ENCODE results near the gene CFAP61.
"Not testable (repeated sequence)": the region's sequence is repeated elsewhere in the genome, so short reads cannot be mapped to it uniquely, and the experiment has no call there.

Gene CFAP61

GRCh38 chr20:20052074-20052970 lies at the start of gene CFAP61, which contains the start of gene CRNKL1:
TSS of gene CFAP61 (plus strand) at chr20:20052532. CDS start at chr20:20056654, 4,122 bp downstream.
TSS of gene CRNKL1 (minus strand) at chr20:20052466. CDS start at chr20:20052342, 124 bp downstream.
- H3K9ac ChIP-seq (ENCODE audit: low read depth in 1 of 2, low read length in 2 of 2), result peak within 1 kb of the TSS; percentile 88 to 90
- H3K4me3 ChIP-seq (ENCODE audit: low read length in 2 of 2), result peak within 1 kb of the TSS; percentile 93 to 99
- no peaks in the 10 kb centered on the region for H3K9me3 ChIP-seq (ENCODE audit: control insufficient read depth in 2 of 2, low read length in 2 of 2)
- peaks cover 26 to 27% of the 10 kb centered on the region in 2 donors for H3K36me3 ChIP-seq (ENCODE audit: control insufficient read depth in 2 of 2, insufficient read depth in 2 of 2, low read length in 2 of 2)
- peaks cover 0 to 3% of the 10 kb centered on the region in 2 donors for H3K27me3 ChIP-seq (ENCODE audit: control insufficient read depth in 2 of 2, insufficient read depth in 2 of 2, low read length in 2 of 2)
- peak within 1 kb of the TSS; percentile 89 to 92 for H3K27ac ChIP-seq (ENCODE audit: low read depth in 2 of 2, low read length in 2 of 2)
- H3K4me1 ChIP-seq (ENCODE audit: control insufficient read depth in 2 of 2, insufficient read depth in 2 of 2, low read length in 2 of 2), result peaks cover 10 to 11% of the 10 kb centered on the region in 2 donors

- H3K9ac ChIP-seq (ENCODE audit: low read depth in 1 of 2, low read length in 2 of 2), result peak overlapping the region in 1 of 2 donors; percentile 25
- peak overlapping the region in 1 of 2 donors; percentile 48 for H3K4me3 ChIP-seq (ENCODE audit: low read length in 2 of 2)
- peaks cover 4 to 6% of the 10 kb centered on the region in 2 donors for H3K4me1 ChIP-seq (ENCODE audit: control insufficient read depth in 2 of 2, insufficient read depth in 2 of 2, low read length in 2 of 2)
- H3K27ac ChIP-seq (ENCODE audit: low read depth in 2 of 2, low read length in 2 of 2), result peak overlapping the region; percentile 53 to 62
- no peaks in the 10 kb centered on the region for H3K9me3 ChIP-seq (ENCODE audit: control insufficient read depth in 2 of 2, low read length in 2 of 2)
- H3K27me3 ChIP-seq (ENCODE audit: control insufficient read depth in 2 of 2, insufficient read depth in 2 of 2, low read length in 2 of 2), result no peaks in the 10 kb centered on the region
- peaks cover 33 to 42% of the 10 kb centered on the region in 2 donors for H3K36me3 ChIP-seq (ENCODE audit: control insufficient read depth in 2 of 2, insufficient read depth in 2 of 2, low read length in 2 of 2)
These were observed 49.0 kb upstream of the CFAP61 start for GRCh38 chr20:20003031-20003954.

- H3K4me3 ChIP-seq (ENCODE audit: low read length in 2 of 2), result peak overlapping the region in 1 of 2 donors; percentile 48
- peak overlapping the region in 1 of 2 donors; percentile 14 for H3K9ac ChIP-seq (ENCODE audit: low read depth in 1 of 2, low read length in 2 of 2)
- H3K36me3 ChIP-seq (ENCODE audit: control insufficient read depth in 2 of 2, insufficient read depth in 2 of 2, low read length in 2 of 2), result peaks cover 26 to 37% of the 10 kb centered on the region in 2 donors
- not testable (repeated sequence) for H3K27me3 ChIP-seq (ENCODE audit: control insufficient read depth in 2 of 2, insufficient read depth in 2 of 2, low read length in 2 of 2); H3K9me3 ChIP-seq (ENCODE audit: control insufficient read depth in 2 of 2, low read length in 2 of 2); H3K4me1 ChIP-seq (ENCODE audit: control insufficient read depth in 2 of 2, insufficient read depth in 2 of 2, low read length in 2 of 2)
- H3K27ac ChIP-seq (ENCODE audit: low read depth in 2 of 2, low read length in 2 of 2), result peak overlapping the region; percentile 26 to 52
These were observed 48.4 kb upstream of the CFAP61 start for GRCh38 chr20:20003955-20004322.

- H3K9me3 ChIP-seq (ENCODE audit: control insufficient read depth in 2 of 2, low read length in 2 of 2), result no peaks in the 10 kb centered on the region
- no peaks in the 10 kb centered on the region for H3K27me3 ChIP-seq (ENCODE audit: control insufficient read depth in 2 of 2, insufficient read depth in 2 of 2, low read length in 2 of 2)
- no peak overlapping the region for H3K9ac ChIP-seq (ENCODE audit: low read depth in 1 of 2, low read length in 2 of 2)
- peaks cover 4 to 5% of the 10 kb centered on the region in 2 donors for H3K4me1 ChIP-seq (ENCODE audit: control insufficient read depth in 2 of 2, insufficient read depth in 2 of 2, low read length in 2 of 2)
- no peak overlapping the region for H3K27ac ChIP-seq (ENCODE audit: low read depth in 2 of 2, low read length in 2 of 2)
- H3K4me3 ChIP-seq (ENCODE audit: low read length in 2 of 2), result no peak overlapping the region
- peaks cover 14 to 27% of the 10 kb centered on the region in 2 donors for H3K36me3 ChIP-seq (ENCODE audit: control insufficient read depth in 2 of 2, insufficient read depth in 2 of 2, low read length in 2 of 2)
These were observed 47.0 kb upstream of the CFAP61 start for GRCh38 chr20:20005342-20005741.

GRCh38 chr20:20009784-20010253 lies 42.5 kb upstream of the CFAP61 start:
- no peak overlapping the region for H3K9ac ChIP-seq (ENCODE audit: low read depth in 1 of 2, low read length in 2 of 2)
- H3K27me3 ChIP-seq (ENCODE audit: control insufficient read depth in 2 of 2, insufficient read depth in 2 of 2, low read length in 2 of 2), result no peaks in the 10 kb centered on the region
- H3K4me3 ChIP-seq (ENCODE audit: low read length in 2 of 2), result no peak overlapping the region
- H3K4me1 ChIP-seq (ENCODE audit: control insufficient read depth in 2 of 2, insufficient read depth in 2 of 2, low read length in 2 of 2), result peaks cover 0 to 5% of the 10 kb centered on the region in 2 donors
- H3K27ac ChIP-seq (ENCODE audit: low read depth in 2 of 2, low read length in 2 of 2), result peak overlapping the region in 1 of 2 donors; percentile 56
- H3K36me3 ChIP-seq (ENCODE audit: control insufficient read depth in 2 of 2, insufficient read depth in 2 of 2, low read length in 2 of 2), result no peaks in the 10 kb centered on the region
- no peaks in the 10 kb centered on the region for H3K9me3 ChIP-seq (ENCODE audit: control insufficient read depth in 2 of 2, low read length in 2 of 2)

- peaks cover 0 to 5% of the 10 kb centered on the region in 2 donors for H3K4me1 ChIP-seq (ENCODE audit: control insufficient read depth in 2 of 2, insufficient read depth in 2 of 2, low read length in 2 of 2)
- H3K9me3 ChIP-seq (ENCODE audit: control insufficient read depth in 2 of 2, low read length in 2 of 2), result no peaks in the 10 kb centered on the region
- H3K4me3 ChIP-seq (ENCODE audit: low read length in 2 of 2), result no peak overlapping the region
- peak overlapping the region in 1 of 2 donors; percentile 35 for H3K9ac ChIP-seq (ENCODE audit: low read depth in 1 of 2, low read length in 2 of 2)
- no peaks in the 10 kb centered on the region for H3K27me3 ChIP-seq (ENCODE audit: control insufficient read depth in 2 of 2, insufficient read depth in 2 of 2, low read length in 2 of 2)
- H3K27ac ChIP-seq (ENCODE audit: low read depth in 2 of 2, low read length in 2 of 2), result peak overlapping the region; percentile 50 to 63
- no peaks in the 10 kb centered on the region for H3K36me3 ChIP-seq (ENCODE audit: control insufficient read depth in 2 of 2, insufficient read depth in 2 of 2, low read length in 2 of 2)
These were observed 41.5 kb upstream of the CFAP61 start for GRCh38 chr20:20010639-20011500.

- H3K27ac ChIP-seq (ENCODE audit: low read depth in 2 of 2, low read length in 2 of 2), result no peak overlapping the region
- no peak overlapping the region for H3K9ac ChIP-seq (ENCODE audit: low read depth in 1 of 2, low read length in 2 of 2)
- no peaks in the 10 kb centered on the region for H3K27me3 ChIP-seq (ENCODE audit: control insufficient read depth in 2 of 2, insufficient read depth in 2 of 2, low read length in 2 of 2)
- H3K4me3 ChIP-seq (ENCODE audit: low read length in 2 of 2), result no peak overlapping the region
- H3K4me1 ChIP-seq (ENCODE audit: control insufficient read depth in 2 of 2, insufficient read depth in 2 of 2, low read length in 2 of 2), result peaks cover 0 to 5% of the 10 kb centered on the region in 2 donors
- H3K9me3 ChIP-seq (ENCODE audit: control insufficient read depth in 2 of 2, low read length in 2 of 2), result no peaks in the 10 kb centered on the region
- H3K36me3 ChIP-seq (ENCODE audit: control insufficient read depth in 2 of 2, insufficient read depth in 2 of 2, low read length in 2 of 2), result no peaks in the 10 kb centered on the region
These were observed 39.8 kb upstream of the CFAP61 start for GRCh38 chr20:20012541-20012940.

GRCh38 chr20:20014659-20015058 lies 37.7 kb upstream of the CFAP61 start:
- H3K9ac ChIP-seq (ENCODE audit: low read depth in 1 of 2, low read length in 2 of 2), result no peak overlapping the region
- H3K27ac ChIP-seq (ENCODE audit: low read depth in 2 of 2, low read length in 2 of 2), result no peak overlapping the region
- no peaks in the 10 kb centered on the region for H3K27me3 ChIP-seq (ENCODE audit: control insufficient read depth in 2 of 2, insufficient read depth in 2 of 2, low read length in 2 of 2)
- no peaks in the 10 kb centered on the region for H3K9me3 ChIP-seq (ENCODE audit: control insufficient read depth in 2 of 2, low read length in 2 of 2)
- H3K4me3 ChIP-seq (ENCODE audit: low read length in 2 of 2), result no peak overlapping the region
- no peaks in the 10 kb centered on the region for H3K36me3 ChIP-seq (ENCODE audit: control insufficient read depth in 2 of 2, insufficient read depth in 2 of 2, low read length in 2 of 2)
- H3K4me1 ChIP-seq (ENCODE audit: control insufficient read depth in 2 of 2, insufficient read depth in 2 of 2, low read length in 2 of 2), result peaks cover 12 to 14% of the 10 kb centered on the region in 2 donors

Data from mucosa of rectum (tissue), 2 donors.